Stimulated activated CD4-positive, alpha-beta T cell treated with anti-CD3 and anti-CD28 coated beads, Interleukin-2, amount 100 ng/mL, for 24 hours (primary cell): Measurements from ENCODE around the gene OLFML1.

Source experiments
- DNase-seq, 2 donors: peaks; one replicate each; pipeline ENCODE4 v3.0.0-alpha.2; 2020

Gene OLFML1

DNA sequence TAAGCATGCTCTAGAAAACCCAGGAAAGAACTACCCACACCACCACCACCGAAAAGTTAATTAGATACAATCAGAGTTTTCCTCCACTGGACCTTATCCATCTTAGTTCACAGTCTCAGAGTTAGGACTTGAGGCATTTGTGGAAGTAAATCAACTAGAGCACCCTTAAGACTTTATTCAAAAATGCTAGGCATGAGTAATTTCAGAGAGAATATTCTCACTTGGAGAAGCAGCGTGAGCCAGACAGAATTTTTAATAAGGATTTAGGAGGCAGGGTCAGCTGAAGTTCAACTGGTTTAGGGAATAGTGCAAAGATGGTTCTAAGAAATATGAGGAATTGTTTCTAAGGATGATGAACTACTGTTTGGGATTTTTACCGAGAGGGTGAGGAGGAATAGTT is 1.2 kb upstream of the OLFML1 start:
- DNase-seq = no peak

DNA sequence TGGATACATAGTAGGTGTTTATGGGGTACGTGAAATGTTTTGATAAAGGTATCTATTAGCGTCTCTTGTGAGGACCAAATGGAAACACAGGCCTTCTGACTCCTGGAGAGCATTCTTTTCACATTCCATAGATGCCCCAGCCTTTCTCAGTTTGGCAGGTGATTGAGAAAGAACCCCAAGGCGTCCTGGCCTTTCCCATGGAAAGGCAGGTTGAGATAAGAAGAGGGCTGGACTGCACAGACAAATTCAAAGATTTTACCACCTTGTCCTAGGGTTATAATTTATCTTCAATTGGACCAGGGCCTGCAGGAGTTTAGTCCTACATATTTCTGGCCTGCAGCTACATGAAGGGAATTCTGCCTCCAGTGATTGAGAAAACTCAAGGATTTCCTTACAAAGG is 661 bp upstream of the OLFML1 start:
- DNase-seq = no peak

DNA sequence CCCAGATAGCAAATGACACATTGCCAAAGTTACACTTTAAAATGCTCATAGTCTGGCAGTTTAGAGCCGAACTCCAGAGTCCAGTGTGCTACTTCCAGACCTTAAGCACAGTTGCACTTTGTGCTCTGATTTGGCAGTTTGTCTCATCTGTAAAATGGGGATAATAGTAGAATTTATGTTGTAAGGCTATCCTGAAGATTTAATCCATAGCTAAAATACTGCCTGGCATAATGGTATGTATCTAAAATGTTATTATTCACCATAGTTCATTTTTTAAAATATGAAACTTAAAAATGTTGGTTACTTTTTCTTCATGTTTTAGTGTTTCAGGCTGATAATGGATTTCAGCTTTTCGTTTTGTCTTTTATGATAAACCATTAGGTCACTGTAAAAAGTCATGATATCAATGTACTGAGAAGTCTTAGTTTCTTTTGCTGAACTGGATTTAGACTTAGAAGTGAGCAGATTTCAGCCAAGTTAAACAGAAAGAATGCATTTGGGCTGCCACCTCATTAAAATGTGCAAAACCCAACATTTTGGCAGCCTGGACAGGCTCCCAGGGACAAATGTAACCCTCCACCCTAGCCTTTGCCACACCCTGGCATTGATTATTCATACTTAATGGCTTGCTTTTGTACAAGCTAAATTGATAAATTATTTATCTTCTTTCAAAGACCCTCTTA is 933 bp downstream of the OLFML1 start:
- no peak for DNase-seq

- no peak for DNase-seq
Measured at GRCh38 chr11:7486781-7487140, 1.5 kb downstream of the OLFML1 start.

DNA sequence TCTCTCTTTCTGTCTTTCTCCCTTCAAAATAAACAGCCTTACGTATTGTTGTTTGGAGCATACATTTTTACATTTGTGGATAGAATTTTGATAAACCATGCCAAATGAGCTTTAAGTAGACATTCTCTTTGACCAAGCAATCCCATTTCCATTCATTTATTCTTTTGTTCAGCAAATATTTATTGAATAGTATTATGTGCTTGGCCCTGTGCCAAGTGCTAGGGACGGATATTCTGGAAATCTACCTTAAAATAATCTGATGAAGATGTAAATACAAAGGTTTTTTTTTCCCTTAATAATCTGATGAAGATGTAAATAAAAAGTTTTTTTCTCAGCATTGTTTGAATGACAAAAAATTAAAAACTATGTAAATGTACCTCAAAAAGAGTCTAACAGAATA is 2.1 kb downstream of the OLFML1 start:
- DNase-seq = no peak

- DNase-seq = no peak
Measured at GRCh38 chr11:7488681-7489080, 3.4 kb downstream of the OLFML1 start.

DNA sequence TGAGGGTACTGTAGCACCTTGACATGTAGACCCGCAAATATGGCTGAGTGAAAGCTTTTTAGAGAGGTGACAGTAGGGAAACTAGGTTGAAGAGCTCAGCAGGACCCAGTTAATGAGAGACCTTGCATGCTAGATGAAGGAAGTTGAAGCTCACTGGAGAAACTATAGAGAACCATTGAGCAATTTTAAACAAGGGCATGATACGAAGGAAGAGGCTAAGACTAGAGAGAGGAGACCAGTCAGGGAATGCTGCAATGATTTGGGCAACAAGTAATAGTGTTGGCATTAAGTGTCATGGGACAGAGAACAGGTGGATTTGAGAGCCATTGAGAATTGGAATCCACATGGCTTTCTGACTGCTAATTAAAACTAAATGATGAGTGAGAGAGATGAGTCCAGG is 4.1 kb downstream of the OLFML1 start:
- no peak for DNase-seq

- no peak for DNase-seq
Measured at GRCh38 chr11:7490054-7490453, 4.7 kb downstream of the OLFML1 start.

DNA sequence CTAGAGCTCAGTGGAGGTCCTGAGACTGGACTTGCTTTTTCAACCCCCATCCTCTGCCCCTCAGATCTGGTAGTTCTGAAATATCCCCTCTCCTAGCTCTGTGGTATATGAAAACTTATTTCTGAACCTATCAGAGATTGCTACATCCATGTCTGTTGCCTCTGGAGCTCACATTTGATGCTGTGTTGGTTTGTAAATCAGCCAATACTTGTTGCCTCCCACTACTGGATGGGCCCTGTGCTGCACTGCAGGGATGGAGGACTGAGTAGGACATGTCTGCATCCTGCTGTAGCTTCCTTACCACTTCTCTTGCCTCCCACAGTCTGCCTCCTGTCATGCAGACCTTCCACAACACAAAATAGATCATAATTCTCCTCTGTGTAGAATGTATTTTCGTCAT is 5.2 kb downstream of the OLFML1 start:
- no peak for DNase-seq

DNA sequence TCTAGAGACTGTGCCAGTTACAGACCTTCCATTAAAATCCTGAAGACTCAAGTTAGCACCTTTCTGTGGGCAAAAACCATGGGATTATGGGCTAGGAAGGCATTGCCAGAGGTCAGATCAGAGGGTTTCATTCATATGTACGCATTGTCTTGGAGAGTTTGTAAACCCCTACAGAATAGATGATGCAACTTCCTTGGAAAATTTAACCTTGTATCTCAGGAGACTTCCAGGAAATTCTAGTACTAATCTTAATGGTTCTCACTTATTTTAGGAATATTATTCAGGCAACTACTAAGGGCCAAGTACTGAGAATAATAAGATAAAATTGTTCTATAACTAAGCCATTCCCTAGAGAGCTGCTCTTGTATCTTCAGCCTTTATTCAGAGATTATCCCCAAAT is 6.9 kb downstream of the OLFML1 start:
- DNase-seq = no peak

- no peak for DNase-seq
Measured at GRCh38 chr11:7493670-7494069, 8.4 kb downstream of the OLFML1 start.

- DNase-seq = no peak
Measured at GRCh38 chr11:7494086-7494745, 8.9 kb downstream of the OLFML1 start.

- no peak for DNase-seq
Measured at GRCh38 chr11:7495882-7496551, 10.7 kb downstream of the OLFML1 start.

DNA sequence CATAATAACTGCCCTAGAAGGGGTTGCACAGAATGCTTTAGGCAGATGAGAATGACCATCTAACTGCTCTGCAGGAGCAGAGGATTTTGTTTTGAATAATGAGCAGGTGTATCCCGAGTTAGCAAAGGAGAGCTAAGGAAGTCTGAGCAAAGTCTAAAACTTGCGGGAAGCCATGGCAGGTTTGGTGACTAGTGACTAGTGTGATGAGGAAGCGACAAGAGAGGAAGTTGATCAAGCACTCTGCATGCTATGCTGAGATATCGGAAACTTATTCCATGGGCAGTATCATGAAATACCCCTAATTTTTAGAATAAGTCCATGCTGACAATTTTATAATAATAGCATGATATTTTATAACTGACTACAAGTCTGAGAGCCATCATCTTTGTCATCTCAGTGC is 12.9 kb downstream of the OLFML1 start:
- no peak for DNase-seq

DNA sequence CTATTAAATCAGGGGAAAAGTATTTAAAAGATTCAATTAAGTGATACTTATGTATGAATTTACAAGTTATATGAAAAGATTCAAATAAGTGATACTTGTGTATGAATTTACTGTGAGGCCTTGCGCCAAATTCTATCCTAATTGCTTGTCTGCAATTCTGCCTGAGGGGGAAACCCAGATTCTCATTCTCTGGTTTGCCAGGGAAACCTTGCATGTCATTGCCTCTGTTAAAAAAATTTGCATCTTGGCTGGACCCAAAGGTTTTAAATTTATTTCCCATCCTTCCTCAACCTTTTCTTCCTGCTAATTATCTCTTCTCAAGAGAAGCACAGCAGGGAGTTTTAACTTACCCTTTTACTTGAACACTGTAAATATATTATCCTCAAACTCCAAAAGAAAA is 13.8 kb downstream of the OLFML1 start:
- no peak for DNase-seq

- no peak for DNase-seq
Measured at GRCh38 chr11:7500251-7500650, 14.9 kb downstream of the OLFML1 start.

DNA sequence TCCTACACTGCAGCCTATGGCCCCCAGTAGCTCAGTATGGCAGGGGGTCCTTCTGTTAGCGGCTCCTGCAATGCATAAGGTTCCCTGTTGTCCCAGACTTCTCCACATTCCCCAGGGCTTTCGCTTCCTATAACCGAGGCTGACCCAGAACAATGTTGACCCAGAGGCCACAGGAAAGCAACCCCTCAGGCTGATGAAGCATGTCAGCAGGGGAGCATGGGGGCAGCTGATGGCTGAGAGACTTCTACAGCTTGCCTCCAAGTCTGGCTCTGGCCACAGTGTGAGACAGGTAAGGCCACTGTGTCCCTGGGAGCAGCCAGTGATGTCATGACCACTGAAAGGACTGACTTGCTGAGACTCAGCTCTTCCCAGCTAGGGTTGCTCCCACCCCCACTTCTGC is 15.9 kb downstream of the OLFML1 start:
- DNase-seq = no peak

GRCh38 chr11:7501894-7502293 is 16.6 kb downstream of the OLFML1 start:
- DNase-seq = no peak

DNA sequence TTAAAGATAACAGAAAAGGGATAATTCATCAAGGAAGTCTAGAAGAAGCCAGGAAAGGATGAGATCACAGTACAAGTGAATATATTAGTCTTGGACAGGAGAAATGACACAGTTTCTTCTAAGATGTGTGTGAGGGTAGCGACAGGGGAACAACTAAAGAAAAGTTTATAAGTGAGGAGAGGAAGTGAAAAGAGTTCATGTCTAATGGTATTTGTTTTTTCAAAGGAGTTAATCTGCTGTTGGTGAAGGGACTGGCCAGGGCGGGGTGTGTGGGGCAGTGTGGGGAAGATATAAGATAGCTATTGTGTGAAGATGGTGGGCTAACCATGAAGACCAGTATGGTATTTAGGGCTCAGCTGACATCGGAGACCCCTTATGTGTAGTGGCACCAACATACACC is 20.9 kb downstream of the OLFML1 start:
- DNase-seq = no peak

DNA sequence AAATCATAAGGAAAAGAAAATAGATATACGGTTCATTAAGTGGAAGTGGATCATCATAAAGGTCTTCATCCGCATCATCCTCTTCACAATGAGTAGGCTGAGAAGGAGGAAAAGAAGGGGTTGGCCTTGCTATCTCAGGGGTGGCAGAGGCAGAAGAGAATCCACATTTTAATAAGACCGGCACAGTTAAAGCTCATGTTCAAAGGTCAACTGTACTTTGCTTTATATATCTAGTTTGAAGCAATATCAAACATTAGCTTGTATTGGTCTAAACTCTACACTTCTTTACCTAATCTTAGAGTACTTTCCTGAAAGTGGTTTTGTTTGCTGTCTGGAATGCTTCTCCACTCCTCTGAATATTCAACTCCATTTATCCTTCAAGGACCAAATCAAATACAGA is 22.8 kb downstream of the OLFML1 start:
- DNase-seq = no peak

DNA sequence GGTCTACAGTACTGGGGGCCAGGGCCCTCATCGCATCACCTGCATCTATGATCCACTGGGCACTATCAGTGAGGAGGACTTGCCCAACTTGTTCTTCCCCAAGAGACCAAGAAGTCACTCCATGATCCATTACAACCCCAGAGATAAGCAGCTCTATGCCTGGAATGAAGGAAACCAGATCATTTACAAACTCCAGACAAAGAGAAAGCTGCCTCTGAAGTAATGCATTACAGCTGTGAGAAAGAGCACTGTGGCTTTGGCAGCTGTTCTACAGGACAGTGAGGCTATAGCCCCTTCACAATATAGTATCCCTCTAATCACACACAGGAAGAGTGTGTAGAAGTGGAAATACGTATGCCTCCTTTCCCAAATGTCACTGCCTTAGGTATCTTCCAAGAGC is 24.7 kb downstream of the OLFML1 start:
- no peak for DNase-seq

- no peak for DNase-seq
Measured at GRCh38 chr11:7511401-7511800, 26.1 kb downstream of the OLFML1 start.

GRCh38 chr11:7512525-7513233 is 27.4 kb downstream of the OLFML1 start:
- DNase-seq = peak in 1 of 2 donors; percentile 17
